Measurements from ENCODE around the gene LDLRAD4.

GRCh38 chr18:13539050-13539449 lies 320.5 kb downstream of the LDLRAD4 start:
- TF ChIP-seq CTCF (IDR thresholded peaks at IDR 0.05) (no peak), ZBTB33 (IDR thresholded peaks at IDR 0.05; ENCODE audit: borderline replicate concordance, low read depth) (no peak), MAX (IDR thresholded peaks at IDR 0.05; ENCODE audit: low read depth) (no peak), NRF1 (IDR thresholded peaks at IDR 0.05; ENCODE audit: low read depth, low read length) (no peak), JUND (IDR thresholded peaks at IDR 0.05) (no peak), TEAD4 (IDR thresholded peaks at IDR 0.05; ENCODE audit: borderline replicate concordance, insufficient read depth) (no peak), FOXJ3 (CRISPR knock-in tag; IDR thresholded peaks at IDR 0.05) (no peak), MEF2A (IDR thresholded peaks at IDR 0.05; ENCODE audit: borderline replicate concordance, low read depth) (no peak)

All from SK-N-SH (cell line).